ENCODE results near the gene CYTH4. TPM values are rescaled to one million over a fixed set of nuclear protein-coding genes. Genes with fewer than 3 reads are reported as not detected.

The CYTH4 gene
- polyA plus RNA-seq, 1 donor (not counting 4 experiments of a cell fraction or from before 2014, with no cell fraction given) = 0.05 TPM

- Histone ChIP-seq H3K9me1 (ENCODE audit: control insufficient read depth, extremely low read depth, insufficient read depth, low read length) (no peaks in the 10 kb centered on the region), H3K9me3 (ENCODE audit: control insufficient read depth, low read depth, low read length) (no peaks in the 10 kb centered on the region), H3K4me3 (ENCODE audit: control insufficient read depth in 2 of 3, extremely low read depth in 1 of 3, insufficient read depth in 2 of 3, low read depth in 1 of 3, low read length in 3 of 3) (no peak overlapping the region), H3K4me2 (ENCODE audit: control insufficient read depth, extremely low read depth, insufficient read depth, low read depth, low read length) (no peak overlapping the region), H4K20me1 (ENCODE audit: control insufficient read depth, extremely low read depth, insufficient read depth, low read length) (no peaks in the 10 kb centered on the region), H3K9ac (ENCODE audit: control insufficient read depth, extremely low read depth, insufficient read depth, low read length) (no peak overlapping the region), H3K27me3 (ENCODE audit: control insufficient read depth, extremely low read depth, insufficient read depth, low read length) (no peaks in the 10 kb centered on the region), H3K79me2 (ENCODE audit: control insufficient read depth, insufficient read depth, low read length) (no peaks in the 10 kb centered on the region), H3K27ac (ENCODE audit: control insufficient read depth, insufficient read depth, low read length) (no peak overlapping the region), H3K4me1 (ENCODE audit: control insufficient read depth, extremely low read depth, insufficient read depth, low read length) (peaks cover 48% of the 10 kb centered on the region), H2AFZ (ENCODE audit: control insufficient read depth, low read length) (no peak overlapping the region), H3K36me3 (ENCODE audit: control insufficient read depth in 2 of 2, extremely low read depth in 1 of 2, insufficient read depth in 2 of 2, low read length in 2 of 2) (no peaks in the 10 kb centered on the region)
- DNase-seq (ENCODE audit: low read depth, low spot score) = no peak
- FAIRE-seq = no peak
- dilution Hi-C loops (cut with MboI; ENCODE audit: extremely low pct_ligation_motif_present, low sequenced_read_pairs) = no loop called here
- TF ChIP-seq EZH2 (IDR thresholded peaks at IDR 0.05; ENCODE audit: low read length) = no peak
Measured at GRCh38 chr22:37309211-37310074, 27.1 kb downstream of the CYTH4 start.

- TF ChIP-seq EZH2 (IDR thresholded peaks at IDR 0.05; ENCODE audit: low read length) (no peak), CTCF (optimal IDR thresholded peaks at IDR 0.05 in 1 of 3, IDR thresholded peaks at IDR 0.05 in 1 of 3, conservative IDR thresholded peaks at IDR 0.05 in 1 of 3; ENCODE audit: extremely low read depth in 1 of 3, insufficient read depth in 2 of 3, low read length in 3 of 3) (no peak)
- H3K27ac ChIP-seq (ENCODE audit: control insufficient read depth, insufficient read depth, low read length) = no peak overlapping the region
- H3K4me3 ChIP-seq (ENCODE audit: control insufficient read depth in 2 of 3, extremely low read depth in 1 of 3, insufficient read depth in 2 of 3, low read depth in 1 of 3, low read length in 3 of 3) = no peak overlapping the region
- H3K4me2 ChIP-seq (ENCODE audit: control insufficient read depth, extremely low read depth, insufficient read depth, low read depth, low read length) = no peak overlapping the region
- no peaks in the 10 kb centered on the region for H3K27me3 ChIP-seq (ENCODE audit: control insufficient read depth, extremely low read depth, insufficient read depth, low read length)
- no peaks in the 10 kb centered on the region for H3K79me2 ChIP-seq (ENCODE audit: control insufficient read depth, insufficient read depth, low read length)
- no peaks in the 10 kb centered on the region for H4K20me1 ChIP-seq (ENCODE audit: control insufficient read depth, extremely low read depth, insufficient read depth, low read length)
- peaks cover 43% of the 10 kb centered on the region for H3K4me1 ChIP-seq (ENCODE audit: control insufficient read depth, extremely low read depth, insufficient read depth, low read length)
- H3K9me3 ChIP-seq (ENCODE audit: control insufficient read depth, low read depth, low read length) = no peaks in the 10 kb centered on the region
- no peak overlapping the region for H3K9ac ChIP-seq (ENCODE audit: control insufficient read depth, extremely low read depth, insufficient read depth, low read length)
- no peaks in the 10 kb centered on the region for H3K36me3 ChIP-seq (ENCODE audit: control insufficient read depth in 2 of 2, extremely low read depth in 1 of 2, insufficient read depth in 2 of 2, low read length in 2 of 2)
- no peak overlapping the region for H2AFZ ChIP-seq (ENCODE audit: control insufficient read depth, low read length)
- no peak for FAIRE-seq
- dilution Hi-C loops (cut with MboI; ENCODE audit: extremely low pct_ligation_motif_present, low sequenced_read_pairs) = no loop called here
- DNase-seq (ENCODE audit: low read depth, low spot score) = no peak
- no peaks in the 10 kb centered on the region for H3K9me1 ChIP-seq (ENCODE audit: control insufficient read depth, extremely low read depth, insufficient read depth, low read length)
Measured at GRCh38 chr22:37310075-37310606, 27.8 kb downstream of the CYTH4 start.
